22Rv1 (cell line): ENCODE data around the gene PVR.

Experiments used
- ZFX ChIP-seq: fragments of 450-650 bp; IDR thresholded peaks from 2 replicates; pipeline ENCODE4 v1.6.1; 2017; ENCODE audit warnings: antibody characterized with exemption, borderline replicate concordance
- TF ChIP-seq, protein P1 (sequence below): fragments of 450-650 bp; IDR thresholded peaks from 2 replicates; pipeline ENCODE4 v1.5.1; 2017; ENCODE audit warnings: mild to moderate bottlenecking

DNA sequence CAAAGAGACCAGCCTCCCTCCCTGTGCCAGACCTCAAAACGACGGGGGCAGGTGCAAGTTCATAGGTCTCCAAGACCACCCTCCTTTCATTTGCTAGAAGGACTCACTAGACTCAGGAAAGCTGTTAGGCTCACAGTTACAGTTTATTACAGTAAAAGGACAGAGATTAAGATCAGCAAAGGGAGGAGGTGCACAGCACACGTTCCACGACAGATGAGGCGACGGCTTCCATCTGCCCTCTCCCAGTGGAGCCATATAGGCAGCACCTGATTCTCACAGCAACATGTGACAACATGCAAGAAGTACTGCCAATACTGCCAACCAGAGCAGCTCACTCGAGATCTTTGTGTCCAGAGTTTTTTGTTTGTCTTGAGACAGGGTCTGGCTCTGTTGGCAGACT, 18.2 kb downstream of the PVR start:
- TF ChIP-seq, protein P1, sequence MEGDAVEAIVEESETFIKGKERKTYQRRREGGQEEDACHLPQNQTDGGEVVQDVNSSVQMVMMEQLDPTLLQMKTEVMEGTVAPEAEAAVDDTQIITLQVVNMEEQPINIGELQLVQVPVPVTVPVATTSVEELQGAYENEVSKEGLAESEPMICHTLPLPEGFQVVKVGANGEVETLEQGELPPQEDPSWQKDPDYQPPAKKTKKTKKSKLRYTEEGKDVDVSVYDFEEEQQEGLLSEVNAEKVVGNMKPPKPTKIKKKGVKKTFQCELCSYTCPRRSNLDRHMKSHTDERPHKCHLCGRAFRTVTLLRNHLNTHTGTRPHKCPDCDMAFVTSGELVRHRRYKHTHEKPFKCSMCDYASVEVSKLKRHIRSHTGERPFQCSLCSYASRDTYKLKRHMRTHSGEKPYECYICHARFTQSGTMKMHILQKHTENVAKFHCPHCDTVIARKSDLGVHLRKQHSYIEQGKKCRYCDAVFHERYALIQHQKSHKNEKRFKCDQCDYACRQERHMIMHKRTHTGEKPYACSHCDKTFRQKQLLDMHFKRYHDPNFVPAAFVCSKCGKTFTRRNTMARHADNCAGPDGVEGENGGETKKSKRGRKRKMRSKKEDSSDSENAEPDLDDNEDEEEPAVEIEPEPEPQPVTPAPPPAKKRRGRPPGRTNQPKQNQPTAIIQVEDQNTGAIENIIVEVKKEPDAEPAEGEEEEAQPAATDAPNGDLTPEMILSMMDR: no peak
- TF ChIP-seq ZFX: no peak
